Measurements from ENCODE around the gene OXTR.

Gene OXTR

DNA sequence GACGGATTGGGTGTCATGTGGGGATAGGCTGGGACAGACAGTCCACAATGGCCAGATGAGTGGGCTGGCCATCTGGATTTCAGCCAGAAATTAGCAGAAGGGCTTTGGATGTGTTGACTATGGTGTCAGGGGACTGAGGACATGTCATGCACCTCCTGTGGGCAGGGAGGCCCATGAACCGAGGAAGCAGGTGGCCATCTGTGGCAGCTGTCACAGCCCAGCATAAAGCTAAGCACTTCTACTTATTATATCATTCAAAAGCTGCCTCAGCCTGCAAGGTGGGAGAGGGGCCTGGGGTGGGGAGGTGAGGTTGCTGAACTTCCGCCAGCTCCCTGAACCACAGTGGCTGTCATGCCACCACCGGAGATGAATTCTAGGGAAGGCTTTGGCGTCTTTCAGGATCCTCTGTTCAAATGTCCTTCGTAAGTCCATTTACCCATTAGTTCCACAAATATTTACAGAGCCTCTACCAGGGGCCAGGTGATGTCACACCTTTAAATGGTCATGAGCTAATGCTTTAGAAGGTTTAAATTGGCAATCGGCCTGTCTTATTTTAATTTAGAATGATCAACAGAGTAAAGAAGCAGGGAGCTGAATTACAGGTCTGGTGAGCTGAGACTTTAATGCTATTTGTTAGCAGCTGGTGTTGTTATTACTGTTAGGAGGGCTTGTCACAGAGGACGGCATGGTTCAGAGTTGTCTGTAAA lies 59.5 kb downstream of the OXTR start:
- DNase-seq, result no peak

DNA sequence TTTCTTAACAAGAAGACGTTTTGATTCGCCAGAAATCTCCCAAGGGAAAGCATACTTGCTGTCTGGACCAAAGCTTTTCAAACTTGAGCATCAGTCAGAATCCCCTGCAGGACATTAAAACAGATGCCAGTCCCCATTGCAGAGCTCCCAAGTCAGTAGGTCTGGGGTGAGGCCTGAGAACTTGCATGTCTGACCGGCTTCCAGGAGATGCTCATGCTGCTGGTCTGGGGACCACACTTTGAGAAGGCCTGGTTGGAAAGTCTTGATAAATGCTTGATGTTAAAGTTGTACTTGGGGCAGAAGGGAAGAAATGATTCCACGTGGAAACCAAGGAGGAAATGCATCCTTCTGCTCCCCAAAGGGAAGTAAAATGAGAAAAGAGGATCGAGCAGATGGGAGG lies 60.1 kb downstream of the OXTR start:
- no peak for DNase-seq

DNA sequence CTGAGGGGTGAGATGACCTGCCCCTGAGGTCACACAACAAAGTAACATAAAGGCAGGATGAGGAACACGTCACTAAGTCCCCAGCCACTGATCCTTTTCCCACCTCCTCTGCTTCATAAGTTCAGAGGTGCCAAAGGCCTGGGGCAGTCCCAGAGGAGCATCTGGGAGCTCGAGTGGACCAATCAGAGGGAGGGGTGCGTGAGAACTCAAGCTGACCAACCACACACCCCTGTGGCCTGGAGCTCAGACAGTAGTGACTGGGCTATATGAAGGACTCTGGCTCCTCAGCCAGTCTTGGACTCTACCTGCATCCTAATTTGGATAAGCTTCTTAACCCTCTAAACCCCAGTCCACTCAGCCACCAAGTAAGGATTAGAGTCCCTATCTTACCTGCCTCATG lies 63.8 kb downstream of the OXTR start:
- no peak for DNase-seq

DNA sequence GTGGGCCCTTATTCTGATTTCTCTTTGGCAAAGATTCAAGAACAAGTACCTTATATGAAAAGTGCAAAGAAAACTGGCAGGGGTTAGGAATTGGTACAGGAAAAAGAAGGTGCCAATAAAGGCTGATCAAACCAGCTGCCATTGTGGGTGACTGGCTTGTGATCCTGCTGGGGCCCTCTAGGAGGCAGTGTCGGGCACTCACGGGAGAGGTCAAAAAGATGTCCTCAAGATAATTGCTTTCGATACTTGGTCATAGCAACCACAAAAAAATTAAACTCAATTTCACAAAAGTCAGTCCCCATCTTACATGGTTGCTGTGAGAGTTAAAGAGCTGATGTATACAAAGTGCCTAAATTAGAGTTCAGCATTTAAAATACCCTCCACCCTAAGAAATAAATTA lies 66.9 kb downstream of the OXTR start:
- no peak for DNase-seq
